Suprapubic skin (tissue), 4 donors: Measurements from ENCODE around the gene TTF2. TPM values are rescaled to one million over a fixed set of nuclear protein-coding genes. Genes with fewer than 3 reads are reported as not detected.

ENCODE experiments used
- DNase-seq, 2 donors: peaks; one replicate each; pipeline ENCODE4 v3.0.0-alpha.2; 2019; ENCODE audit warnings: low spot score in 2 of 2
- H3K27ac ChIP-seq: fragments of 200-600 bp; sonication (generic); one replicate; pipeline ENCODE4 v1.5.1; 2019
- H3K27me3 ChIP-seq: fragments of 200-600 bp; sonication (generic); one replicate; pipeline ENCODE4 v1.5.1; 2019
- H3K36me3 ChIP-seq: fragments of 200-600 bp; sonication (generic); one replicate; pipeline ENCODE4 v1.5.1; 2019
- H3K4me1 ChIP-seq: fragments of 200-600 bp; sonication (generic); one replicate; pipeline ENCODE4 v1.5.1; 2019
- H3K4me3 ChIP-seq: fragments of 200-600 bp; sonication (generic); one replicate; pipeline ENCODE4 v1.5.1; 2019; ENCODE audit warnings: mild to moderate bottlenecking
- H3K9me3 ChIP-seq: fragments of 200-600 bp; sonication (generic); one replicate; pipeline ENCODE4 v1.5.1; 2019
- CTCF ChIP-seq, 2 donors: fragments of 200-600 bp in 1 of 2; fragments of 450-650 bp in 1 of 2; sonication (generic) in 1 of 2; IDR thresholded peaks; one replicate each; pipeline ENCODE4 v1.5.1; 2016 to 2019; ENCODE audit warnings: antibody characterized with exemption in 2 of 2, mild to moderate bottlenecking in 1 of 2, moderate library complexity in 1 of 2
- EP300 ChIP-seq: sonication (generic); formaldehyde crosslinking; IDR thresholded peaks from one replicate; pipeline ENCODE4 v1.6.1; 2017; ENCODE audit warnings: antibody characterized with exemption
- POLR2A ChIP-seq, 2 donors: fragments of 450-650 bp; IDR thresholded peaks; one replicate each; pipeline ENCODE4 v1.6.1; 2017; ENCODE audit warnings: antibody characterized with exemption in 2 of 2, mild to moderate bottlenecking in 2 of 2, moderate library complexity in 2 of 2
- POLR2AphosphoS5 ChIP-seq, 3 donors: sonication (generic); formaldehyde crosslinking; IDR thresholded peaks; one replicate each; pipeline ENCODE4 v1.6.1; 2017; ENCODE audit warnings: antibody characterized with exemption in 3 of 3
- WGBS: methylation state at CpG from one replicate; pipeline ENCODE4 v1.1.5; 2018; 5-methylcytosine and 5-hydroxymethylcytosine counted together
- total RNA-seq, 4 donors: library from RNA; depleted of rRNA; stranded (reverse); fragments of >200 nt; gene quantifications; one replicate each; pipeline ENCODE4 v1.1.0, GENCODE V29; 2016

Gene TTF2
- total RNA-seq, 4 donors from 2014 or later = 23.7 to 34.8 (median 26.5) TPM

- no peak for TF ChIP-seq EP300
- no peak for TF ChIP-seq POLR2A (IDR thresholded peaks at IDR 0.05)
- TF ChIP-seq POLR2AphosphoS5 (IDR thresholded peaks at IDR 0.05) = no peak
- TF ChIP-seq CTCF (IDR thresholded peaks at IDR 0.05) = no peak
- H3K4me3 ChIP-seq = no peak overlapping the region
- no peaks in the 10 kb centered on the region for H3K9me3 ChIP-seq
- H3K4me1 ChIP-seq = peaks cover 11% of the 10 kb centered on the region
- WGBS = 100% methylated on average over 1 of the region's 1 CpG
- H3K27me3 ChIP-seq = no peaks in the 10 kb centered on the region
- DNase-seq = no peak
- H3K36me3 ChIP-seq = no peaks in the 10 kb centered on the region
- no peak overlapping the region for H3K27ac ChIP-seq
These were observed 30.4 kb upstream of the TTF2 start for GRCh38 chr1:117029685-117030084.

GRCh38 chr1:117030271-117030877 is 29.8 kb upstream of the TTF2 start:
- TF ChIP-seq EP300 = no peak
- no peak for TF ChIP-seq POLR2AphosphoS5 (IDR thresholded peaks at IDR 0.05)
- TF ChIP-seq CTCF (IDR thresholded peaks at IDR 0.05) = no peak
- no peak for TF ChIP-seq POLR2A (IDR thresholded peaks at IDR 0.05)
- Histone ChIP-seq H3K27ac (no peak overlapping the region), H3K36me3 (no peaks in the 10 kb centered on the region), H3K4me3 (no peak overlapping the region), H3K4me1 (peaks cover 11% of the 10 kb centered on the region), H3K27me3 (no peaks in the 10 kb centered on the region), H3K9me3 (no peaks in the 10 kb centered on the region)
- DNase-seq = no peak
- WGBS = 75% methylated on average over 1 of the region's 1 CpG

- Histone ChIP-seq H3K27me3 (no peaks in the 10 kb centered on the region), H3K4me1 (no peaks in the 10 kb centered on the region), H3K9me3 (no peaks in the 10 kb centered on the region), H3K36me3 (no peaks in the 10 kb centered on the region), H3K27ac (no peak overlapping the region), H3K4me3 (no peak overlapping the region)
- DNase-seq = no peak
- TF ChIP-seq POLR2A (IDR thresholded peaks at IDR 0.05) = no peak
- TF ChIP-seq EP300 = no peak
- no peak for TF ChIP-seq POLR2AphosphoS5 (IDR thresholded peaks at IDR 0.05)
- no peak for TF ChIP-seq CTCF (IDR thresholded peaks at IDR 0.05)
- 88% methylated on average over 3 of the region's 3 CpGs for WGBS
These were observed 27.9 kb upstream of the TTF2 start for GRCh38 chr1:117032266-117032665.

- WGBS = 77% methylated on average over 11 of the region's 11 CpGs
- H3K4me3 ChIP-seq = no peak overlapping the region
- no peak for DNase-seq
- no peaks in the 10 kb centered on the region for H3K9me3 ChIP-seq
- no peaks in the 10 kb centered on the region for H3K36me3 ChIP-seq
- no peaks in the 10 kb centered on the region for H3K4me1 ChIP-seq
- TF ChIP-seq CTCF (IDR thresholded peaks at IDR 0.05) (no peak), EP300 (no peak), POLR2AphosphoS5 (IDR thresholded peaks at IDR 0.05) (no peak), POLR2A (IDR thresholded peaks at IDR 0.05) (no peak)
- no peaks in the 10 kb centered on the region for H3K27me3 ChIP-seq
- no peak overlapping the region for H3K27ac ChIP-seq
These were observed 27.2 kb upstream of the TTF2 start for GRCh38 chr1:117032681-117033539.

GRCh38 chr1:117033772-117034171 is 26.4 kb upstream of the TTF2 start:
- no peaks in the 10 kb centered on the region for H3K4me1 ChIP-seq
- no peaks in the 10 kb centered on the region for H3K27me3 ChIP-seq
- no peaks in the 10 kb centered on the region for H3K36me3 ChIP-seq
- TF ChIP-seq CTCF (IDR thresholded peaks at IDR 0.05) = no peak
- no peak for TF ChIP-seq POLR2A (IDR thresholded peaks at IDR 0.05)
- TF ChIP-seq POLR2AphosphoS5 (IDR thresholded peaks at IDR 0.05) = no peak
- no peak for TF ChIP-seq EP300
- H3K27ac ChIP-seq = no peak overlapping the region
- DNase-seq = no peak
- no peaks in the 10 kb centered on the region for H3K9me3 ChIP-seq
- no peak overlapping the region for H3K4me3 ChIP-seq
- 80% methylated on average over 7 of the region's 7 CpGs for WGBS
